MM.1S (cell line): Measurements from ENCODE around the gene BAIAP3.

Experiments
- CTCF ChIP-seq: fragments of 300-600 bp; sonication (generic); IDR thresholded peaks from 2 replicates; pipeline ENCODE4 v1.5.1; 2016; ENCODE audit warnings: antibody characterized with exemption, low read length, mixed read lengths
- EZH2 ChIP-seq: fragments of 300-600 bp; sonication (generic); optimal IDR thresholded peaks from 2 replicates; pipeline ENCODE3; 2017; ENCODE audit warnings: low read depth, mild to moderate bottlenecking, antibody characterized with exemption, low read length, mixed read lengths
- EZH2phosphoT487 ChIP-seq: fragments of 300-600 bp; sonication (generic); IDR thresholded peaks from 2 replicates; pipeline ENCODE4 v1.6.1; 2018; ENCODE audit warnings: antibody characterized with exemption, low read length

- TF ChIP-seq CTCF (no peak), EZH2 (no peak), EZH2phosphoT487 (no peak)
Measured at GRCh38 chr16:1288813-1289476, 44.5 kb upstream of the BAIAP3 start.
